ENCODE data around the gene CEP162.
"Not testable (repeated sequence)": the region's sequence is repeated elsewhere in the genome, so short reads cannot be mapped to it uniquely, and the experiment has no call there.

CEP162 gene

DNA sequence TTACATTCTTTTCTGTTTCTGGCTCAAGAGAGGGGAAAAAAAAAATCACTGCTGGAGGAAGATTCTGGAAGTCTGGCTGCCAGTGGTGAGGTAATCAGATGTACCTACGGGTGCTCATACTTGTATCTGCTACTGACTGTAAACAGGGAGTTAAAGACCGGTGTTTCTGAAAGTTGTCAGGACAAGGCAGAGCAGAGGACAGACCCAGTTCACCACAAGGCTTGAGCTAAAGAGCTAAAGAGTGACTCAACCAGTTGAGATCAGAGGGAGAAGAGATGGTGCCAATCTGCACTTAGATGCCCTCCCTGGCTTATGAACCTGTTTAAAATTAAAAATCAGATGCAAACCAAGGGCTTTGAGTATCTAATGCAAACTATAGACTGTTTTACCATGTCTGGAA lies 55.4 kb downstream of the CEP162 start:
- no peaks in the 10 kb centered on the region for H3K27me3 ChIP-seq (ENCODE audit: low read length)
- H3K9me2 ChIP-seq (replicated peaks; ENCODE audit: insufficient read depth, low read length): no peaks in the 10 kb centered on the region
- no peaks in the 10 kb centered on the region for H3K9me3 ChIP-seq (ENCODE audit: insufficient read depth, low read length)
- no peak overlapping the region for H3K4me3 ChIP-seq (ENCODE audit: insufficient read depth, low read length, poor library complexity, severe bottlenecking)
- H4K20me1 ChIP-seq (ENCODE audit: low read depth, low read length): no peaks in the 10 kb centered on the region
- peaks cover 3% of the 10 kb centered on the region; the same call in 1 of the 2 replicates for H3K36me3 ChIP-seq (ENCODE audit: low read length)
- no peaks in the 10 kb centered on the region for H3K79me2 ChIP-seq (ENCODE audit: insufficient read depth, low read length)
- H3K9ac ChIP-seq (ENCODE audit: low read length): no peak overlapping the region
- H3F3A ChIP-seq (ENCODE audit: insufficient read depth): no peaks in the 10 kb centered on the region; the same call in 1 of the 2 replicates
- no peak overlapping the region for H3K27ac ChIP-seq (ENCODE audit: low read depth, low read length)
- no peak for TF ChIP-seq EZH2phosphoT487 (conservative IDR thresholded peaks at IDR 0.05; ENCODE audit: low read length)
- TF ChIP-seq, protein P1, sequence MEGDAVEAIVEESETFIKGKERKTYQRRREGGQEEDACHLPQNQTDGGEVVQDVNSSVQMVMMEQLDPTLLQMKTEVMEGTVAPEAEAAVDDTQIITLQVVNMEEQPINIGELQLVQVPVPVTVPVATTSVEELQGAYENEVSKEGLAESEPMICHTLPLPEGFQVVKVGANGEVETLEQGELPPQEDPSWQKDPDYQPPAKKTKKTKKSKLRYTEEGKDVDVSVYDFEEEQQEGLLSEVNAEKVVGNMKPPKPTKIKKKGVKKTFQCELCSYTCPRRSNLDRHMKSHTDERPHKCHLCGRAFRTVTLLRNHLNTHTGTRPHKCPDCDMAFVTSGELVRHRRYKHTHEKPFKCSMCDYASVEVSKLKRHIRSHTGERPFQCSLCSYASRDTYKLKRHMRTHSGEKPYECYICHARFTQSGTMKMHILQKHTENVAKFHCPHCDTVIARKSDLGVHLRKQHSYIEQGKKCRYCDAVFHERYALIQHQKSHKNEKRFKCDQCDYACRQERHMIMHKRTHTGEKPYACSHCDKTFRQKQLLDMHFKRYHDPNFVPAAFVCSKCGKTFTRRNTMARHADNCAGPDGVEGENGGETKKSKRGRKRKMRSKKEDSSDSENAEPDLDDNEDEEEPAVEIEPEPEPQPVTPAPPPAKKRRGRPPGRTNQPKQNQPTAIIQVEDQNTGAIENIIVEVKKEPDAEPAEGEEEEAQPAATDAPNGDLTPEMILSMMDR (IDR thresholded peaks at IDR 0.05; ENCODE audit: insufficient read depth, low read length, poor library complexity, severe bottlenecking): no peak
- no peak overlapping the region for H2AFZ ChIP-seq (ENCODE audit: low read depth, low read length, severe bottlenecking)
- H3K4me2 ChIP-seq (ENCODE audit: low read depth, low read length, poor library complexity, severe bottlenecking): no peak overlapping the region

DNA sequence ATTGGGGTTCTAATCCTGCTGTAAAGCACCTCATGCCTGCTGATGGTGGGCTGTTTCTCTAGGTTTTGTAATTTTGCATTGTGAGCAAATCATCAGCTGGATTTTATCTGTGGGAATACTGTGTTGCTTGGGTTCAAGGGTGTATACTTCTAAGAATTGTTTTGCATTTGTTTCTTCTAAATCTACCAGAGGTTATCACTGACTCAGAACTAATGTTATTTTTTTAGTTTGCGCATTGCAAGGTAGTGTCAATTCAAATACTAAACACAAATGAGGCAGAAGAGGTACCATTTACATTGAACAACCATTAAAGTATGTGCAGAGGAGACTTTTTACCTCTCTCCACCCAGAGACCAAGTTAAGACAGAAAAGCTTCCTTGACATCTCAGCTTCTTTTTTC lies 60.0 kb downstream of the CEP162 start:
- Histone ChIP-seq H4K20me1 (ENCODE audit: low read depth, low read length) (no peaks in the 10 kb centered on the region), H3K9ac (ENCODE audit: low read length) (no peak overlapping the region), H3F3A (ENCODE audit: insufficient read depth) (no peaks in the 10 kb centered on the region; the same call in 1 of the 2 replicates), H3K27me3 (ENCODE audit: low read length) (no peaks in the 10 kb centered on the region), H3K27ac (ENCODE audit: low read depth, low read length) (no peak overlapping the region), H3K9me2 (replicated peaks; ENCODE audit: insufficient read depth, low read length) (no peaks in the 10 kb centered on the region), H2AFZ (ENCODE audit: low read depth, low read length, severe bottlenecking) (no peak overlapping the region), H3K36me3 (ENCODE audit: low read length) (peaks cover 3% of the 10 kb centered on the region; the same call in 1 of the 2 replicates), H3K4me2 (ENCODE audit: low read depth, low read length, poor library complexity, severe bottlenecking) (no peak overlapping the region), H3K9me3 (ENCODE audit: insufficient read depth, low read length) (no peaks in the 10 kb centered on the region), H3K4me3 (ENCODE audit: insufficient read depth, low read length, poor library complexity, severe bottlenecking) (no peak overlapping the region), H3K79me2 (ENCODE audit: insufficient read depth, low read length) (no peaks in the 10 kb centered on the region)
- TF ChIP-seq EZH2phosphoT487 (conservative IDR thresholded peaks at IDR 0.05; ENCODE audit: low read length): no peak
- TF ChIP-seq, protein P1 (IDR thresholded peaks at IDR 0.05; ENCODE audit: insufficient read depth, low read length, poor library complexity, severe bottlenecking): no peak

DNA sequence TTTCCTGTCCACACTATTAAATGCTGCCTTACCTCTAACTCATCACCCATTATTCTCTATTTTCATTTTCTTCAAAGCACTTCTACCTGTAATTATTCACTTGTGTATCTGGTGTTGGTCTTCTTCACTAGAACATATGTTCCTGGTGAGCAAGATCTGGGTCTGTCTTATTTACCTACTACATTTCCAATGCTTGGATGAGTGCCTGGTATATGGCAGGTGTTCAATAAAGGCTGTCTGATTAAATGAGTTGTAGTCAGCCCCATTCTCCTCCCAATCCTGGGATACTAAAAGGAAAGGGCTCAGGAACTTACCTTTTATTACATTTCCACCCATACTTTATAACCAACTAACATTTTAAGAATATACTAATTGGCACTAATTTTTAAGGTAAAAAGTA lies 61.0 kb downstream of the CEP162 start:
- no peaks in the 10 kb centered on the region; the same call in 1 of the 2 replicates for H3F3A ChIP-seq (ENCODE audit: insufficient read depth)
- H3K27me3 ChIP-seq (ENCODE audit: low read length): no peaks in the 10 kb centered on the region
- H3K9me3 ChIP-seq (ENCODE audit: insufficient read depth, low read length): no peaks in the 10 kb centered on the region
- H3K4me2 ChIP-seq (ENCODE audit: low read depth, low read length, poor library complexity, severe bottlenecking): no peak overlapping the region
- no peaks in the 10 kb centered on the region for H4K20me1 ChIP-seq (ENCODE audit: low read depth, low read length)
- no peaks in the 10 kb centered on the region for H3K79me2 ChIP-seq (ENCODE audit: insufficient read depth, low read length)
- H3K4me3 ChIP-seq (ENCODE audit: insufficient read depth, low read length, poor library complexity, severe bottlenecking): no peak overlapping the region
- H3K9me2 ChIP-seq (replicated peaks; ENCODE audit: insufficient read depth, low read length): no peaks in the 10 kb centered on the region
- TF ChIP-seq, protein P1 (IDR thresholded peaks at IDR 0.05; ENCODE audit: insufficient read depth, low read length, poor library complexity, severe bottlenecking): no peak
- no peak for TF ChIP-seq EZH2phosphoT487 (conservative IDR thresholded peaks at IDR 0.05; ENCODE audit: low read length)
- H3K27ac ChIP-seq (ENCODE audit: low read depth, low read length): no peak overlapping the region
- peaks cover 3% of the 10 kb centered on the region; the same call in 1 of the 2 replicates for H3K36me3 ChIP-seq (ENCODE audit: low read length)
- H3K9ac ChIP-seq (ENCODE audit: low read length): no peak overlapping the region
- H2AFZ ChIP-seq (ENCODE audit: low read depth, low read length, severe bottlenecking): no peak overlapping the region

DNA sequence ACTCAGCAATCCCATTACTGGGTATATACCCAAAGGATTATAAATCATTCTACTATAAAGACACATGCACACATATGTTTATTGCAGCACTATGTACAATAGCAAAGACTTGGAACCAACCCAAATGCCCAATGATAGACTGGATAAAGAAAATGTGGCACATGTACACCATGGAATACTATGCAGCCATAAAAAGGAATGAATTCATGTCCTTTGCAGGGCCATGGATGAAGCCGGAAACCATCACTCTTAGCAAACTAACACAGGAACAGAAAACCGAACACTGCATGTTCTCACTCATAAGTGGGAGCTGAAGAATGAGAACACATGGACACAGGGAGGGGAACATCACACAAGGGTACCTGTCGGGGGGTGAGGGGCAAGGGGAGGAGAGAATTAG lies 63.1 kb downstream of the CEP162 start:
- not testable (repeated sequence) for H4K20me1 ChIP-seq (ENCODE audit: low read depth, low read length); H3K9me2 ChIP-seq (replicated peaks; ENCODE audit: insufficient read depth, low read length); H3K4me2 ChIP-seq (ENCODE audit: low read depth, low read length, poor library complexity, severe bottlenecking); H3K4me3 ChIP-seq (ENCODE audit: insufficient read depth, low read length, poor library complexity, severe bottlenecking); H3F3A ChIP-seq (ENCODE audit: insufficient read depth); H3K79me2 ChIP-seq (ENCODE audit: insufficient read depth, low read length); H3K9ac ChIP-seq (ENCODE audit: low read length); H3K9me3 ChIP-seq (ENCODE audit: insufficient read depth, low read length); H3K27me3 ChIP-seq (ENCODE audit: low read length); H3K27ac ChIP-seq (ENCODE audit: low read depth, low read length); H2AFZ ChIP-seq (ENCODE audit: low read depth, low read length, severe bottlenecking)
- peaks cover 13% of the 10 kb centered on the region; the same call in 1 of the 2 replicates for H3K36me3 ChIP-seq (ENCODE audit: low read length)
